ENCODE results near the gene C18orf32. TPM values are rescaled to one million over a fixed set of nuclear protein-coding genes. Genes with fewer than 3 reads are reported as not detected.
"Not testable (repeated sequence)": the region's sequence is repeated elsewhere in the genome, so short reads cannot be mapped to it uniquely, and the experiment has no call there.

C18orf32 gene
- total RNA-seq, 6 experiments from 2014 or later: 29.8 to 44.5 (median 32.4) TPM

DNA sequence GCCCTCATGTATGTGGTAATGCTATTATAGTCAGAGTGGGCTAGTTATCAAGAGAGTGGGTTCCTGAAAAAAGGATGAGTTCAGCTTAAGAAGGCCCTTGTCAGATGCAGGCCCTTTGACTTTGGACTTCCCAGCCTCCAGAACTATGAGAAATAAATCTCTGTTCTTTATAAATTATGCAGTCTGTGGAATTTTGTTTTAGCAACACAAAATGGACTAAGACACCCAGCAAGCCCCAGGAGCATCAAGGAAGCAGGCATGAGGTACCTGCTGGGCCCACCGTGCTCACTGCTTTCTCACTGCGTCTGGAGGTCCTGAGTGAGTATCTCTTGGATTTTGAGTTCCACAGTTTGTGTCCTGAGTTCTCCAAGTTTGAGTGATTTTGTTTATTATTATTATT, 38.9 kb upstream of the C18orf32 start:
- H3K36me3 Mint-ChIP-seq (ENCODE audit: low read depth): no peaks in the 10 kb centered on the region
- peaks cover 2% of the 10 kb centered on the region for H3K4me1 Mint-ChIP-seq (ENCODE audit: low read depth)
- peaks cover 13% of the 10 kb centered on the region for H3K27me3 Mint-ChIP-seq (ENCODE audit: insufficient read depth)
- no peak overlapping the region for H3K27ac Mint-ChIP-seq
- no peaks in the 10 kb centered on the region for H3K9me3 Mint-ChIP-seq
- no peak for DNase-seq
- H3K4me3 Mint-ChIP-seq: no peak overlapping the region
- TF ChIP-seq, protein P1, sequence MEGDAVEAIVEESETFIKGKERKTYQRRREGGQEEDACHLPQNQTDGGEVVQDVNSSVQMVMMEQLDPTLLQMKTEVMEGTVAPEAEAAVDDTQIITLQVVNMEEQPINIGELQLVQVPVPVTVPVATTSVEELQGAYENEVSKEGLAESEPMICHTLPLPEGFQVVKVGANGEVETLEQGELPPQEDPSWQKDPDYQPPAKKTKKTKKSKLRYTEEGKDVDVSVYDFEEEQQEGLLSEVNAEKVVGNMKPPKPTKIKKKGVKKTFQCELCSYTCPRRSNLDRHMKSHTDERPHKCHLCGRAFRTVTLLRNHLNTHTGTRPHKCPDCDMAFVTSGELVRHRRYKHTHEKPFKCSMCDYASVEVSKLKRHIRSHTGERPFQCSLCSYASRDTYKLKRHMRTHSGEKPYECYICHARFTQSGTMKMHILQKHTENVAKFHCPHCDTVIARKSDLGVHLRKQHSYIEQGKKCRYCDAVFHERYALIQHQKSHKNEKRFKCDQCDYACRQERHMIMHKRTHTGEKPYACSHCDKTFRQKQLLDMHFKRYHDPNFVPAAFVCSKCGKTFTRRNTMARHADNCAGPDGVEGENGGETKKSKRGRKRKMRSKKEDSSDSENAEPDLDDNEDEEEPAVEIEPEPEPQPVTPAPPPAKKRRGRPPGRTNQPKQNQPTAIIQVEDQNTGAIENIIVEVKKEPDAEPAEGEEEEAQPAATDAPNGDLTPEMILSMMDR (IDR thresholded peaks at IDR 0.05): no peak

- Mint-ChIP-seq H3K36me3 (ENCODE audit: low read depth) (no peaks in the 10 kb centered on the region), H3K27ac (no peak overlapping the region), H3K4me1 (ENCODE audit: low read depth) (peaks cover 7% of the 10 kb centered on the region), H3K27me3 (ENCODE audit: insufficient read depth) (peaks cover 9% of the 10 kb centered on the region), H3K4me3 (no peak overlapping the region), H3K9me3 (no peaks in the 10 kb centered on the region)
- TF ChIP-seq, protein P1 (IDR thresholded peaks at IDR 0.05): no peak
- DNase-seq: no peak
Observed at GRCh38 chr18:49524951-49525350, 37.9 kb upstream of the C18orf32 start.

DNA sequence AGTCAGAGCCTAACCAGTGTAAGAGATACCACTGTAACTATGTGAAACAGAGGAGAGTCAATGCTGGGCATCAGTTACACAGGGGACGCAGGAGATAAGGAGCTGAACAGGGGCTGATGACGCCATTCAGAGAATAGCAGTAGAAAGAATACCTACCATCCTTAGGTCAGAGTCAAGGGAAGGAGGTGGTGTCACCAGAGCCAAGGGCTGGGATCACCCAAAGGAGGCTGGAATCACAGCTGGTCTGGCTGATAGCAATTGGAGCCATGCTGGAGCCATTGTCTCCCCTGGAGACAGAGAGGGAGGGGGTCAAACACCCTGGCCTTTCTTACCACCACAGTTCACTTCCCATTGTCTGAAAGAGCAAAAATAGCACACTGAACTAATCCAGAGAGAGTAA, 37.3 kb upstream of the C18orf32 start:
- H3K4me3 Mint-ChIP-seq: no peak overlapping the region
- TF ChIP-seq, protein P1 (IDR thresholded peaks at IDR 0.05): no peak
- H3K27me3 Mint-ChIP-seq (ENCODE audit: insufficient read depth): peaks cover 10% of the 10 kb centered on the region
- H3K27ac Mint-ChIP-seq: no peak overlapping the region
- H3K4me1 Mint-ChIP-seq (ENCODE audit: low read depth): peaks cover 7% of the 10 kb centered on the region
- H3K36me3 Mint-ChIP-seq (ENCODE audit: low read depth): no peaks in the 10 kb centered on the region
- DNase-seq: no peak
- no peaks in the 10 kb centered on the region for H3K9me3 Mint-ChIP-seq

DNA sequence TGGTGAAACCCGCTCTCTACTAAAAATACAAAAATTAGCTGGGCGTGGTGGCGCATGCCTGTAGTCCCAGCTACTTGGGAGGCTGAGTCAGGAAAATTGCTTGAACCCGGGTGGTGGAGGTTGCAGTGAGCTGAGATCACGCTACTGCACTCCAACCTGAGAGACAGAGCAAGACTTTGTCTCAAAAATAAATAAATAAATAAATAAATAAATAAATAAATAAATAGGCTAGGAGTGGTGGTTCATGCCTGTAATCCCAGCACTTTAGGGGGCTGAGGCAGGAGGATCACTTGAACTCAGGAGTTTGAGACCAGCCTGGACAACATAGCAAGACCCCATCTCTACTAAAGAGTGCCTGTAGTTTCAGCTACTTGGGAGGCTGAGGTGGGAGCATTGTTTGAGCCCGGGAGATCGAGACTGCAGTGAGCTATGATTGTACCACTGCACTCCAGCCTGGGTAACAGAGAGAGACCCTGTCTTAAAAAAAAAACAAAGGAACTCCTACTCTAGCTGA, 36.6 kb upstream of the C18orf32 start:
- DNase-seq; H3K36me3 Mint-ChIP-seq (ENCODE audit: low read depth); H3K4me3 Mint-ChIP-seq; H3K9me3 Mint-ChIP-seq; H3K4me1 Mint-ChIP-seq (ENCODE audit: low read depth); H3K27ac Mint-ChIP-seq: not testable (repeated sequence)
- peaks cover 12% of the 10 kb centered on the region for H3K27me3 Mint-ChIP-seq (ENCODE audit: insufficient read depth)

DNA sequence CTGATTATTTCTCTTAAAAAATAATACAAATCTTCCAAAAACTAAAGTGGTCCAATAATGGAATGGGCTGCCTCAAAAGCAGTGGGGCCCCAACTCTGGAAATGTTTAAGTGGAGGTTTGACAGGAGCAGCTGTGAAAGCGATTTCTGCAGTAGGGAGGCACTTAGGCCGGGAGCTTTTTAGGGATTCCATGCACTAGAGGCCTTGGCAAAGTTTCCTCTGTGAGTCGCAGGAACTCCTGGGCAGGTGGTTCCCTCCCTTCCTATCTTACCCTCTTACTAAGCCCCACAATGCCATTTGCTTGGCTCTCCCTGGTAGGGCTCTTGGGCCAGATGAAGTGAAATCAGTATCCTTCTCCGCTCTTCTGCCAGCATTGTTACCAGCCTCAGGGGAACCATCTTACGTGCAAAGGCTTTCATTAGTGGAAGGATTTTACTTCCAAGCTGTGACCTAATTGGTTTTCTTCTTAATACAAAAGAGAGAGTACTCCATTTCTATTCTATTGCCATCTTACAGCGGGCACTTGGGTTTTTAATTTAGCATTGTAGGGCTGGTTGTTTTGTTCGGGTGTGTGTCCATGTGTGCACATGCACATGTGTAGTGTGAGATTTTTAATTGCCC, 34.3 kb upstream of the C18orf32 start:
- peaks cover 19% of the 10 kb centered on the region for H3K27me3 Mint-ChIP-seq (ENCODE audit: insufficient read depth)
- H3K36me3 Mint-ChIP-seq (ENCODE audit: low read depth): no peaks in the 10 kb centered on the region
- H3K4me3 Mint-ChIP-seq: no peak overlapping the region
- TF ChIP-seq, protein P1 (IDR thresholded peaks at IDR 0.05): no peak
- DNase-seq: no peak
- peaks cover 7% of the 10 kb centered on the region for H3K4me1 Mint-ChIP-seq (ENCODE audit: low read depth)
- H3K27ac Mint-ChIP-seq: no peak overlapping the region
- H3K9me3 Mint-ChIP-seq: no peaks in the 10 kb centered on the region

DNA sequence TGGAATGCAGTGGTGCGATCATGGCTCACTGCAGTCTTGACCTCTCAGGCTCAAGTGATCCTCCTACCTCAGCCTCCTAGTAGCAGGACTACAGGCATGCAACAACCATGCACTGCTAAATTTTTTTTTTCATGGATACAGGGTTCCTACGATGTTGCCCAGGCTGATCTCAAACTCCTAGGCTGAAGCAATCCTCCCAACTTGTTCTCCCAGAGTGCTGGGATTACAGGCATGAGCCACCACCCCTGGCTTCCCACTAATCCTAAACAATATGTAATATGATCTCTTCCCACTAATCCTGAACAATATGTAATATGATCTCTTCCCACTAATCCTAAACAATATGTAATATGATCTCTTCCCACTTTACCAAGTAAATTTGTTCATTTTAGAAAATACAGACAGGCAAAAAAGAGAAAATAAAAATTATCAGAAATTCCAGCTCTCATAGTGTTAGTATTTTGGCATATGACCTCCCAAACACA, 33.7 kb upstream of the C18orf32 start:
- Mint-ChIP-seq H3K9me3 (no peaks in the 10 kb centered on the region), H3K36me3 (ENCODE audit: low read depth) (no peaks in the 10 kb centered on the region), H3K27ac (no peak overlapping the region), H3K27me3 (ENCODE audit: insufficient read depth) (peaks cover 19% of the 10 kb centered on the region), H3K4me1 (ENCODE audit: low read depth) (peaks cover 7% of the 10 kb centered on the region), H3K4me3 (no peak overlapping the region)
- DNase-seq: no peak
- TF ChIP-seq, protein P1 (IDR thresholded peaks at IDR 0.05): no peak
